Measurements from ENCODE around the gene VLDLR.
A peak's percentile ranks its signal among the peaks of the same experiment; 100 is the strongest.

The VLDLR gene

DNA sequence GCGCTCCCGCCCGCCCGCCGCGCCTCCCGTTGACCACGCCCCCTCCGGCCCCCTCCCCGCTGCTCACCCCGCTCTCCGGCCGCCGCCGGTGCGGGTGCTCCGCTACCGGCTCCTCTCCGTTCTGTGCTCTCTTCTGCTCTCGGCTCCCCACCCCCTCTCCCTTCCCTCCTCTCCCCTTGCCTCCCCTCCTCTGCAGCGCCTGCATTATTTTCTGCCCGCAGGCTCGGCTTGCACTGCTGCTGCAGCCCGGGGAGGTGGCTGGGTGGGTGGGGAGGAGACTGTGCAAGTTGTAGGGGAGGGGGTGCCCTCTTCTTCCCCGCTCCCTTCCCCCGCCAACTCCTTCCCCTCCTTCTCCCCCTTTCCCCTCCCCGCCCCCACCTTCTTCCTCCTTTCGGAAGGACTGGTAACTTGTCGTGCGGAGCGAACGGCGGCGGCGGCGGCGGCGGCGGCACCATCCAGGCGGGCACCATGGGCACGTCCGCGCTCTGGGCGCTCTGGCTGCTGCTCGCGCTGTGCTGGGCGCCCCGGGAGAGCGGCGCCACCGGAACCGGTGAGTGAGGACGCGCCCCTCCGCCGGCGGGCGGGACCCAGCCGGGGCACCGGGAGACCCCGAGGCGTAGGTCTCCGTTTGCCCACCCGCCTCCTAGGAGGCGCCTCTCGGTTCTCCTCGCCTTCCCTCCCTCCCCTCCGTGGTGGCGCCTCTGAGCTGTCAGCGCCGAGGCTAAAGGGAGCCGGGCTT, at the start of gene VLDLR:
Gene VLDLR, plus strand, starts transcription at position 66 of the 739 bp plus-strand sequence. Its CDS starts 403 bp downstream, at position 469.
- DNase-seq (ENCODE audit: low spot score) = peak; percentile 34

DNA sequence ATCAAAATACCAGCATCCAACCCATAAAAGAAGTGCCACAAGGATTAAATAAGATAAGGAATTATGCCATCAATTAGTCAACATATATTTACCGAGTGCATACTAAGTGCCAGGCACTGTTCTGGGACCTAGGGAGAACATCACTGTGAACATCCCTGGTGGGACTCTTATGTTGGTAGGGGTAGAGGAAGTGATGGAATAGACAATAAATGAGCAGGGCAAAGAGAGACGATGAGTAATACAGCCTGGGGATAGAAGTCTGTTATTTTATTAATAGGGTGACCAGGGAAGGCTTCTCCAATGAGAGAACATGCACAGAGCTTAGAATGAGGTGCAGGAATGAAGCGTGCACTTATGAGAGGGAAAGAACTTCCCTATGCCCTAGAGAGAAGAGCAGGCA, 47.4 kb upstream of the VLDLR start:
- no peak for DNase-seq (ENCODE audit: low spot score)

DNA sequence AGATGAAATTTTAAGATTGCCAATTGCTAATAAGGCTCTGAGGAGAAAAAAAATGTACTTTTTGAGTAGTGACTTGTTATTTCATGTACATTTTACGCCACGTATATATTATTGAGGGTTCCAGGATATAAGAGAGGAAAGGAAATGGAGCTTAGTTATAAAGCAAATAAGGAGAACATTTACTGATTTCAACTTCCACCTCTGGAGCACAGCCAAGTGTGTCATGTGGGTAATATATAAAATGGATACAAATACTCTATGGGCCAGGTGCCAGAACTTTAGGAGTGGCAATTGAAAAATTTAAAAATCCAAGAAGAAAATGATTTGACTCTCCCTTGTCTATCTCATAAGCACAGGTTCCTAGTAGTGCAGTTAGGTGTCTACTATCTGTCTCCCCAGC, 45.0 kb upstream of the VLDLR start:
- no peak for DNase-seq (ENCODE audit: low spot score)

DNA sequence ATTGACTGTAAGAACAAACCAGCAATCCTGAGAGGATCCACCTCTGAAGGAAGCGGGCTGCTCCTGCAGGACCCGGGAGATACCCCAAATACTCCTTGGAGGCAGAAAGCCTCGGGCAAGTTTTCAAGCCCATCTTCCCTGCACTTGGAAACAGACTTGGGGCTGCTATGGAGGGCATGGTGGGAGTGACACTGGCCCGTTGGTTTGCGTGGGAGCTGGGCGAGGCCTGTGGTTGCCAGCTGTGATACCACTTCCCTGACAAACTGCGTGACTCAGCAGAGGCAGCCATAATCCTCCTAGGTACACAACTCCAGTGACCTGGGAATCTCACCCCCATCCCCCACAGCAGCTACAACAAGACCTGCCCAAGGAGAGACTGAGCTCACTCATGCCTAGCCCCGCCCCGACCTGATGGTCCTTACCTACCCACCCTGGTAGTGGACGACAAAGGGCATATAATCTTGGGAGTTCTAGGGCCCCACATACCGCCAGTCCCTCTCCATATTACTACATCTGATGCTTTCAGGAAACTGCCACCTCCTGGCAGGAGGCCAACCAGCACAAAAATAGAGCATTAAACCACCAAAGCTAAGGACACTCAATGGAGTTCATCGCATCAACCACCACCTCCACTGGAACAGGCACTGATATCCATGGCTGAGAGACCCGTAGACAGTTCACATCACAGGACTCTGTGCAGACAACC, 38.1 kb upstream of the VLDLR start:
- DNase-seq (ENCODE audit: low spot score) = no peak

DNA sequence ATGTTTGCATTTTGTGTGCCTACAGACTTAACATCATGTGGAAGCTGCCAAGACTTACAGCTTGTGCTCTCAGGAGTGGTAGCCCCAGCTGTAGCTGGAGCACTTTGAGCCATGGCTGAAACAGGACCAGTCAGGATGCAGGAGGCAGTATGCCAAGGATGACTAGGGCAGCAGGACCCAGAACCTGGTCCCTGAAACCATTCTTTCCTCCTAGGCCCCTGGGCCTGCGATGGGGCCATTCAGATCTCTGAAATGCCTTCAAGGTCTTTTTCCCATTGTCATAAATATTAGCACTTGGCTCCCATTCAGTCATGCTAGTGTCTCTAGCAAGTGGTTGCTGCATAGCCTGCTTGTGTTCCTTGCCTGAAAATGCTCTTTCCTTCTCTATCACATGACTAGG, 29.6 kb upstream of the VLDLR start:
- DNase-seq (ENCODE audit: low spot score) = no peak

DNA sequence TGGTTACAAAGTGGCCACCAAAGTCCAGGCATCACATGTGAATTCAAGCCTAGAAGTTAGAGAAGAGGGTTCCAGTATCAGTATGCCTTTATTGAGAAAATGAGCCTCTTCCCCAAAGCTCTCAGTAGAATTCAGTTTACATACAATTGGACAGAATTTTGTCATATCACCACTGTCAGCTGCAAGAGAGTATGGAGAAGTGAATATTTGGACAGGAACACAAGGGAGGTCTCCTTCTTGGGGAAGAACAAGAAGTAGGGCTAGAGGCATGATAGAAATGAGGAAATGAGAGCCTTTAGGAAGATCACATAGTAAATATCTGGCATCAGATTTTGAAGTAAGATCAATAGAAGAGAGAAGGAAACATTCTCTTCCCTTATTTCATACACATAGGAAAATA, 27.8 kb upstream of the VLDLR start:
- DNase-seq (ENCODE audit: low spot score) = no peak

DNA sequence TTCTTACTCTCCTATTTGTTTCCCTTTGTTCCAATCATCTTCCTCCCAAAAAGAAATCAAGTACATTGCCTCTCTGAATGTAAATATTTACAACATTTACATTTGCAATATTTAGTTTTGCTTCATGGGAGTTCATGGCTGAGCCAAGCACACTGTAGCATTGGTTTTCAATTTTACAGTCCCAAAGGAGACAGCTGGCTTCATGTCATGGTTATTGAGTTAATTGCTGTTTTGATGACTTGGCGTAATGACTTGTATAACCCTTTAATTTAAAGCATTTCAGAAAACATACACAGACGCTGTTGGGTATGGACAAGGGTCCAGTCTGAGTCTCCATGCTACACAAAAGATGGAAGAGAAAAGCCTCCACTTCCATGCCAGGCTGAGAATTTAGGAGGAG, 25.6 kb upstream of the VLDLR start:
- no peak for DNase-seq (ENCODE audit: low spot score)

DNA sequence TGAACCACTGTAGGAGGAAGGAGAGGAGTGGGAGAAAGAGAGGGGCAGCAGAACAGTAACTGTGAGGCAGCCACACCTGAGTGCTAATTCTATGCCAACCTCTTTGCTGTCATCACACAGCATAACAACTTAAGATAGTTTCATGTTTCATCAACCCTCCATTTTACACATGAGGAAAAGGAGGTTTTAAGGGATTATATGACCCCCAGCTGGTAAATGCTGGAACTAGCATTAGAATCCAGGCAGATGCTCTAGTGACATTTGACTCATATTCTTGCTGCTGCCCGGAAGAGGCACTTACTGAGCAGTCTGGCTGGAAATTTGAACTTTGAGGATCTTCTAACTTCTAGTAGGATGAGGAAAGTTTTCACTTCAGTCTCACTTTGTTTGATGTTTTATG, 24.1 kb upstream of the VLDLR start:
- DNase-seq (ENCODE audit: low spot score) = no peak

DNA sequence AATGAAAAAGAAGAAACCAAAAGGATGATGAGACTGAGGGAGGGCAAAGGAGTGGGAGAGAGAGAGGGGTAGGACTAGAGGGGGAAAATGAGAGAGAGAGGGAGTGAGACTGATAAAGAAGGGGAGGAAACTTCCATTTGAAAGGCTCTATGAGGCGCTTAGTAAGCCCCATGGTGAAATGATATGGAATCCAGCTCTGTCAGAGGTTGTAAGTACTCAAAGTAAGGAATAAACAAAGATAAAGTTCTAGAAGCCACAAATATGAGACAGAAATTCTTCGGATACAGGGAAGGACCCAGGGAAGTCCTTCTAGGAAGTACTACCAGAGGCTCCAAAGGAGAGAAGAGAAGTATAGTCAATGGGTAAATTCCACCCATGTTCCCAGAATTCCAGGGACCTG, 21.7 kb upstream of the VLDLR start:
- no peak for DNase-seq (ENCODE audit: low spot score)

DNA sequence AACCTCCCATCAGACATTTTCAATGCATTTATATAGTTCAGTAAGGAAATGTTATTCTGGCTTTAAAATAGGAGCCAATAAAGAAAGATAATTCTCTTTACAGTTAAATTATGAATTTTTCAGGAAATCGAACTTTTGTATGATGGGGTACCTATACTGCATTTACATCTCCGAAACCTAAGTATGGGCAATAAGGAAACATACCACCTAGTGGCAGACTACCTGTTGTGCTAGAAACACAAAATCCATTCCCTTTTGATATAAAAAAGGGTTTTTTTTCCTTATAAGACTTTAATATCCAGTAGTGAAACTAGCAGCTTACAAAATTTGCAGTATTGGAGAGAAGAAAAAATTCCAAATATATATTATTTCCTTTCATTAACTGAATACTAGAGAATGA, 21.3 kb upstream of the VLDLR start:
- no peak for DNase-seq (ENCODE audit: low spot score)

DNA sequence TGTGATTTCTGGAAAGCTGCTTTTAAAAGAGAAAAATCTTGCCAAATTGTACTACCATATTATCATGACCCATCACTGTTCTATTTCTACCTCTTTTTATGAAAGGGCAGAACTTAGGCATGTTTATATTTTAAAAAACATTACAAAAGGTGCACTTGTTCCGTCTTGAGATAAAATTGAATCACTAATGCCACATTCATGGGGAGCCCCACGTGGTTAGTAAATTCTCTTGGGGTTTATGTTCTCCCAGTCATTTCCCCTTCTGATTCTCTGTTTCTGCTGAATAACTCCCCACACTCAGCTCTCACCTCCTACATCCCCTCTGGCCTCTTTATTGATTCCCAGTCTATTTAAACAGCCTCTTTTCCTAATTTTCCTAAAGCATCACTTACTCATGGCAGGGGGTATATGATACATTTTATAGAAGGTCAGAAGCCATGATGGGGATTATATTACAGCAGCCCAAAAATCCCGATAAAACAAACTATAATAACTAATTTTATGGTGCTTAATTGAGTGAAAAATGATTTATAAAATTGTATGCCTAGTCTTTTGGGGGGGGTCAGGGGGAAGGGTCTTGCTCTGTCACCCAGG, 19.7 kb upstream of the VLDLR start:
- no peak for DNase-seq (ENCODE audit: low spot score)

DNA sequence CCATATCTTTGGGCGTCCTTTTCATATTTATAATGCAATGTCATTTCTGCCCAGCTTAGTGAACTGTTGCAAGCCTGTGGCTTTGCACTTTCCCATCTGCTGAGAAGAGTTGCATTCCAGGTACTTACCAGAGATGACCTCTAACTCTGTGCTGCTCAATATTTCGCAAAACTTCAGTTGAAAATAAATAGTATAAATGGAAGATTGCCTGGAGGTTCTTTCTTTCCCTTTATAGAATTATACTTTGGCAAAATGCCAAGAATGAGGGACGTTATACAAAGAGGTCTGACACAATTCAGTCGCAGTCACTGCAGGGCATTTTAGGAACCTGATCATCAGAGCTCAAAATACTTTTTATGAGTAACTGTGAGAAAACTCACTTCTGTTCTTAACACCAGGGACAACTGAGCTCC, 18.9 kb upstream of the VLDLR start:
- DNase-seq (ENCODE audit: low spot score) = no peak

DNA sequence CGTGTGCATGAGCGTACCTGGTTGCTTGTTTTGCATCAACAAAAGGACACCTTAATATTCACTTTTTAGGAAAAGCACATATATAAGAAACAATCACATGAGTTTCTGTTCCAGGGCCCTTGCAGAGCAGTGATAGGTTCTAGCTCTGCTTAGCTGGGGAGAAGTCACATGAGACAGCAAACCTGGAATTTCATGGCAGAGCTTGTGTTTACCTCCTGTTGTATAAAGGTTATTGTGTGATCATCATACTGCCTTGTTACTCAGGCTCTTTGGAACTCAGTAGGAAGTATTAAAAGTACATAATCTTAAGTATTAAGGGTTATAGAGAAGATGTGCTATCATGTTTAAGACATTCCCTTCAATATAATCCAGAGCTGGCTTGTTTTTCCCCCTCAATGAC, 18.0 kb upstream of the VLDLR start:
- no peak for DNase-seq (ENCODE audit: low spot score)

DNA sequence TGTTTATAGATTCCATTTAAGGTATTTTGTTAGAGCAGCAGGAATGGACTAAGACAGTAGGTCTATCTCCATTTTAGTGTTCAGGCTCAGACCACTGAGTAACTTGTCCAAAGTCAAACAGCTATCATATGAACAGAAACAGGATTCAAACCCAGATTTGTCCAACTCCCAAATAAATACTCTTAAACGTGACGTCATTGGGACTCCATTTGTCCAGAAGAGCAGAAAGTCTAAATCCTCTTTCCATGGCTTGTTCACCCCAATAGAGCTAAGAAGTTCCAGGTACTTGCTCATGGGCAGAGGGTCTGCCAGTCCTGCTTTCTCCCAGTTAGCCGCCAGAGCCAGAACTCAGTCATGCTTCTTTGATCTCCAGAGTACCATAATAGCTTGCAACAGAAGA, 16.3 kb upstream of the VLDLR start:
- no peak for DNase-seq (ENCODE audit: low spot score)

DNA sequence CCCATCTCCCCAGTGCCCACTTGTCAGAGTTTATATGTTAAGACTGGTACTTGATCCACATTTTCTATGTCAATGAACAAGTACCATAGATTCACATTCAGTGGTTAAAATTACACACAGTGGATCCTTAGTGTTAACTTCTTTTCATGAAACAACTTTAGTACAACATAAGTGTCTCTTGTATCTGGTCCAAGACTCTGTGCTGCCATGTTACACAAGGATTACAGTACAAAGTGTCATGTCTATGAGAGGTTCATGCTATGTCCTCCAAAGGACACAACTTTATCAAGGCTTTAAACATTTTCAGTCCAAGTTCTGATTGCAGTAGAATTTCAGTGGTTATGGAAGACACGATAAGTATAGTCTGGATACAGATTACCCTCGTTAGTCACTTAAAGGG, 13.3 kb upstream of the VLDLR start:
- DNase-seq (ENCODE audit: low spot score) = no peak

DNA sequence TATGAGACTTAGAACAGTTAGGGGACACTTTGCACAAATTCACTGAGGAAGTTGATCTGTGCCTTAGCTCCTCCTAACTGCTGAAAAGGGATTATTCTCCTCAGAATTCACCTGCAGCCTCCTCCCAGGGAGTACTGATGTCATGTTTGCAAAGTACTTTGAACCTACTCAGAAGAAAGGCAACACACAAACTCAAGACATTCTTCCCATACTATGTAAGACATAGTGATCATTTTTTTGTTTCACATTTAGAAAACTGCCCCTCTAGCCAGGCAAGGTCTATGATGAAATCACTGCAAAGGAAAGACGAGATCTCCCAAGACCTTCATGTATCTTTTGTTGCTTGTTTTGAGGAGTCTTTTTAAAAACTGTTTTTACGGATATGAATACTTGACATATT, 10.6 kb upstream of the VLDLR start:
- DNase-seq (ENCODE audit: low spot score) = no peak

DNA sequence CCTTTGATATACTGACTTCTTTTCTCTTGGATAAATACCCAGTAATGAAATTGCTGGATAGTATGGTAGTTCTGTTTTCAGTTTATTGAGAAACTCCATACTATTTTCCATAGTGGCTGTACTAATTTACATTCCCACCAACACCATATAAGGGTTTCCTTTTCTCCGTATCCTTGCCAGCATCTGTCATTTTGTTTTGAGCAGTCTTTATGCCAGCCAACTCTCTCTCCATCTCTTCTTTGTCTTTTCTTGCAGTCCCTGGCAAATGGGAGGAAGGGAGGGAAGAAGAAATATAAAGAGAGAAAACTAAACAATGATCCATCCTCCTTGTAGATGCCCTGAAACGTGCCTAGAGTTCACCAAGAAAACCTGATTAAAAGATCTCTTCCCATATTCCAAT, 9.6 kb upstream of the VLDLR start:
- no peak for DNase-seq (ENCODE audit: low spot score)

DNA sequence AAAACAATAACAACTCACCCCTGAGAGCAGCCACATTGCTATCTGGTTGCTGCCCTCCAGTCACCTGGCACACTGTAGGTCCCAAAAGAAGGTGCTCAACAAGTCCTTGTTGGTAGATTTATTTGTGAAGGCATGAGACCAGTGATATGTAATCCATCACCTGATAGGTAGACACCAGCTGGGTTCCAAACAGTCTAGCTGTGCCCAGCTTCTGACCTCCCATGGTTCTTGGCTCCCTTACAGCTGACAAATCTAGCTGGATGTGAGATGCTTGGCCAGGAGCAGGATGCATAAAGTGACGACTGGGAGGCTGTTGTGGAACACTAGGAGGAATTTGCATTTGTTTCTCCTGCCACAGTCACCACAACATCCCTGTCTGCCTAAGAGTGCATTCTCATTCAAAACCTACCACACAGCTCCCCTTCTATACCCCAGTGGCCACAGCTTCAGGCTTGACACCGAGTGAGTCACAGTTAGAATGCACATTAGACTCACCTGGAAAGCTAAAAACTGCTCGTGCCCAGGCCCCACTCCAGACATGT, 7.8 kb upstream of the VLDLR start:
- DNase-seq (ENCODE audit: low spot score) = no peak

DNA sequence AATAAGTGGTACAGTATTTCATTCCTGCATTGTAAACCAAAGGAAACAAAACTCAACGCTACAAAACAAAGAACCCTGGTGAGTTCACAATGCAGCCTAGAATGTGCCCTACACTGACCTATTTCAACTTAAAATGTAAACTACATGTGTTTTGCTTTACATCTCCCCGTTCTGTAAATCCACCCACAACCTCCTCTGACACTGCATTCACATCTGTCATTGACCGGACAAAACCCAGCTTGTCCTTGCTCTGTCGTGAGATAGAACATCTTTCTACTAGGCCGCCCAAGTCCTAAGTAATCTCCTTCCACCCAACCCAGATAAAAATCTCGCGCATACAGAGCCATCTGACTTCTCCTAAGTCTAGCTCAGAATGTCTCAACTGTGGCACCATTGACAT, 6.1 kb upstream of the VLDLR start:
- no peak for DNase-seq (ENCODE audit: low spot score)

DNA sequence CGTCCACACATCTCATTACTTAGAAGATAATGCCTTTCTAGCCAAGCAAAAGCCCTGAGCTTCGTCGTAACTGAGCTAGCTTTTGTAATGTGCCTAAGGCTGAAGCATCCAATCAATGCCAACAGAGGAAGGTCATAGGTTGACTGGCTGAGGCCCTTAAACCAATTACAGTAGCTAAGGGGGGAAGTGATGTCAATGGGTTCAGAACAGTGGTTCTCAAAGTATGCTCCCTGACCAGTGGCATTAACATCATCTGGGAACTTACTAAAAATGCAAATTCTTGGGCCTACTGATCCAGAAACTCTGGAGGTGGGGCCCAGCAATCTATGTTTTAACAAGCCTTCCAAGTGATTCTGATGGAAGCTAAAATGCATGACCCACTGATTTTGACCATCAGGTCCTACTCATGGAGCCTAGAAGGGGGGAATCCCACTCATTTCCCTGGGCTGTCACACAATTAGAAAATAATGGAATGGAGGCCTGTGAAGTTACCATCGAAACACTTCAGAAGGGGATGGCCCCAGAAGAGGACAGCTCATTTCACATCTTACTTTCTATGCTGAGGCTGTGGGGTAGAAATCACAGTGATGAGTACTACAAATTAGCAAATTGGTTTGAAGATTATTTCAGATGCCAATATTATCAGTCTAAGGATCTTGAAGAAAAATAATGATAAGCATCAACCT, 4.8 kb upstream of the VLDLR start:
- no peak for DNase-seq (ENCODE audit: low spot score)

DNA sequence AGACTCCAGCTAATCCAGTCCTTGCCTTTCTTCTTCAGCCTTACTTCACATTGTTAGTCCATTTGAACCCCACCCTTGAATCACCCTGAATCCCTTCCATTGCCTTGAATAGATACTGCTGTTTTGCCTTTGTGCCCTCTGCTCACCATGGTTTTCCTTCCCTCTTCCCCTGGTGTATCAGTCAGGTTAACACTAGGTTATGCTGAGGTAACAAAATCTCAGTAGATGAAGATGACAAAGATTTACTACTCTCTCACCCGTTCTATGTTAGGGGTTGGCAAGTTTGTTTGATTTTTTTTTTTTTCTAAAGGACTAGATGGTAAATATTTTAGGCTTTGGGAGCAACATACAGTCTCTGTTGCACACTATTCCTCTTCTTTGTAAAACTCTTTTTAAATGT, 3.3 kb upstream of the VLDLR start:
- DNase-seq (ENCODE audit: low spot score) = no peak

DNA sequence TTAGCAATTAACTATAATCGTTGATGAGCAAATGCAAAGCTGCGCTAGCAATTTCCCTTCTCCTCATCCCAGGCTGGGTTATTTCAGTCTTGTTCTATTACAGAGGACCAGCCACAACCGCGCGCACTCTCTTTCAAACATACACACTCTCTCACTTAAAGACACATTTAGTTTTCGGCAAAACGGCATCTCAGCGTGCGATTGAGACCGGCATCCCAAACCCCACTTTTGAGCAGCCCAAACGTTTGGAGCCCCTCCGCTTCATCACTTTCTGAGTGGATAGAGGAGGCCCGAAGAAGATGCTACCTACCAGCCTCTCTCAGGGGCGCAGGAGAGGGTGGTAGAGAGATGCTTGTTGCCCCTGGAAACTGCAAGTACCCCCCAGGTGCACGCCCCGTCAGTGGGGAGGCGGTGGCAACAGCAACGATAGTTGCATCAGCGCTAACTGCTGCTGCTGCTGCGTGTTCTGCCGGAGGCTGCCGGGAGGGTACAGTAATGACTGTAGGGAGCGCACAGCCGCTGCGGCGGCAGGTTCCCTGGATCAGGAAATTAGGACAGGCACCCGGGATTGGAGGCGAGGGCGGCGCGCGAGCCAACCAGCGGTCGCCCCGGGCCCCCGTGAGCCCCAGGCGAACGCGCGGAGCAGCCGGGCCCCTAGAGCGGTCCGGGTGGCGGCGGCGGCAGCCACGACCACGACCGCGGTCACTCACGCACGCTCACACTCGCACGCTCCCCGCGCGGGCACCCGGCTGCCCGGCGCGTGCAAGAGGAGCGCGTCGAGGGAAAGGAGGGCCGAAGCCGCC, 467 bp upstream of the VLDLR start:
- peak; percentile 60 for DNase-seq (ENCODE audit: low spot score)
